Stomach (tissue), 4 donors: ENCODE data around the gene DISC1.
"Not testable (repeated sequence)": the region's sequence is repeated elsewhere in the genome, so short reads cannot be mapped to it uniquely, and the experiment has no call there.

Experiments
- CTCF ChIP-seq, 7 experiments: fragments of 450-650 bp in 4 of 7; fragments of 200-600 bp in 3 of 7; sonication (generic) in 3 of 7; IDR thresholded peaks; one replicate each; pipeline ENCODE4 v1.5.1; 2016 to 2019; ENCODE audit warnings: antibody characterized with exemption in 7 of 7, control low read depth in 2 of 7, mild to moderate bottlenecking in 1 of 7
- POLR2A ChIP-seq, 4 donors: fragments of 450-650 bp; IDR thresholded peaks; one replicate each; pipeline ENCODE4 v1.6.1; 2016; ENCODE audit warnings: antibody characterized with exemption in 4 of 4, control low read depth in 2 of 4, mild to moderate bottlenecking in 1 of 4, moderate library complexity in 1 of 4

- not testable (repeated sequence) for TF ChIP-seq CTCF, POLR2A (IDR thresholded peaks at IDR 0.05)
Observed at GRCh38 chr1:231669864-231670621, 43.5 kb downstream of the DISC1 start.
